Peyer's patch (tissue), 4 donors: ENCODE results near the gene DDX4. TPM values are rescaled to one million over a fixed set of nuclear protein-coding genes. Genes with fewer than 3 reads are reported as not detected.
"Not testable (repeated sequence)": the region's sequence is repeated elsewhere in the genome, so short reads cannot be mapped to it uniquely, and the experiment has no call there.

Source experiments
- DNase-seq, 3 donors: peaks; one replicate each; pipeline ENCODE4 v3.0.0-alpha.2; 2017 to 2019
- H3K27ac ChIP-seq, 4 donors: fragments of 200-600 bp; sonication (generic); one replicate each; pipeline ENCODE4 v1.5.1; 2016 to 2019
- H3K27me3 ChIP-seq, 2 donors: fragments of 200-600 bp; sonication (generic); one replicate each; pipeline ENCODE4 v1.5.1; 2019
- H3K36me3 ChIP-seq, 3 donors: fragments of 200-600 bp; sonication (generic); one replicate each; pipeline ENCODE4 v1.5.1; 2016 to 2019
- H3K4me1 ChIP-seq, 4 donors: fragments of 200-600 bp; sonication (generic); one replicate each; pipeline ENCODE4 v1.5.1; 2016 to 2019
- H3K4me3 ChIP-seq, 4 donors: fragments of 200-600 bp; sonication (generic); 1 replicate in 3 of 4; 2 replicates in 1 of 4; pipeline ENCODE4 v1.5.1; 2016 to 2019; ENCODE audit warnings: mild to moderate bottlenecking in 1 of 4
- H3K9me3 ChIP-seq, 4 donors: fragments of 200-600 bp; sonication (generic); one replicate each; pipeline ENCODE4 v1.5.1; 2016 to 2019; ENCODE audit warnings: mild to moderate bottlenecking in 1 of 4
- POLR2A ChIP-seq, 2 donors: fragments of 450-650 bp; IDR thresholded peaks; one replicate each; pipeline ENCODE4 v1.5.1; 2017; ENCODE audit warnings: antibody characterized with exemption in 2 of 2, mild to moderate bottlenecking in 2 of 2, moderate library complexity in 2 of 2
- total RNA-seq, 4 donors: library from RNA; depleted of rRNA; stranded (reverse); fragments of >200 nt; gene quantifications; one replicate each; pipeline ENCODE4 v1.1.0, GENCODE V29; 2016
- TF ChIP-seq, protein P1 (sequence below), 6 experiments: fragments of 450-650 bp in 4 of 6; fragments of 200-600 bp in 2 of 6; sonication (generic) in 1 of 6; IDR thresholded peaks; one replicate each; pipeline ENCODE4 v1.5.1; 2017 to 2019; ENCODE audit warnings: antibody characterized with exemption in 6 of 6, mild to moderate bottlenecking in 3 of 6, moderate library complexity in 1 of 6

The DDX4 gene
- not detected for total RNA-seq

GRCh38 chr5:55737793-55738192 lies at the start of gene DDX4:
DDX4 (plus strand) TSS chr5:55738061; CDS start chr5:55738964, 903 bp downstream.
- Histone ChIP-seq H3K27ac (no peak within 1 kb of the TSS), H3K4me3 (no peak within 1 kb of the TSS), H3K27me3 (no peaks in the 10 kb centered on the region), H3K4me1 (no peaks in the 10 kb centered on the region), H3K9me3 (no peaks in the 10 kb centered on the region), H3K36me3 (no peaks in the 10 kb centered on the region)
- no peak for DNase-seq
- TF ChIP-seq, protein P1, sequence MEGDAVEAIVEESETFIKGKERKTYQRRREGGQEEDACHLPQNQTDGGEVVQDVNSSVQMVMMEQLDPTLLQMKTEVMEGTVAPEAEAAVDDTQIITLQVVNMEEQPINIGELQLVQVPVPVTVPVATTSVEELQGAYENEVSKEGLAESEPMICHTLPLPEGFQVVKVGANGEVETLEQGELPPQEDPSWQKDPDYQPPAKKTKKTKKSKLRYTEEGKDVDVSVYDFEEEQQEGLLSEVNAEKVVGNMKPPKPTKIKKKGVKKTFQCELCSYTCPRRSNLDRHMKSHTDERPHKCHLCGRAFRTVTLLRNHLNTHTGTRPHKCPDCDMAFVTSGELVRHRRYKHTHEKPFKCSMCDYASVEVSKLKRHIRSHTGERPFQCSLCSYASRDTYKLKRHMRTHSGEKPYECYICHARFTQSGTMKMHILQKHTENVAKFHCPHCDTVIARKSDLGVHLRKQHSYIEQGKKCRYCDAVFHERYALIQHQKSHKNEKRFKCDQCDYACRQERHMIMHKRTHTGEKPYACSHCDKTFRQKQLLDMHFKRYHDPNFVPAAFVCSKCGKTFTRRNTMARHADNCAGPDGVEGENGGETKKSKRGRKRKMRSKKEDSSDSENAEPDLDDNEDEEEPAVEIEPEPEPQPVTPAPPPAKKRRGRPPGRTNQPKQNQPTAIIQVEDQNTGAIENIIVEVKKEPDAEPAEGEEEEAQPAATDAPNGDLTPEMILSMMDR (IDR thresholded peaks at IDR 0.05): no peak
- no peak for TF ChIP-seq POLR2A (IDR thresholded peaks at IDR 0.05)

DNA sequence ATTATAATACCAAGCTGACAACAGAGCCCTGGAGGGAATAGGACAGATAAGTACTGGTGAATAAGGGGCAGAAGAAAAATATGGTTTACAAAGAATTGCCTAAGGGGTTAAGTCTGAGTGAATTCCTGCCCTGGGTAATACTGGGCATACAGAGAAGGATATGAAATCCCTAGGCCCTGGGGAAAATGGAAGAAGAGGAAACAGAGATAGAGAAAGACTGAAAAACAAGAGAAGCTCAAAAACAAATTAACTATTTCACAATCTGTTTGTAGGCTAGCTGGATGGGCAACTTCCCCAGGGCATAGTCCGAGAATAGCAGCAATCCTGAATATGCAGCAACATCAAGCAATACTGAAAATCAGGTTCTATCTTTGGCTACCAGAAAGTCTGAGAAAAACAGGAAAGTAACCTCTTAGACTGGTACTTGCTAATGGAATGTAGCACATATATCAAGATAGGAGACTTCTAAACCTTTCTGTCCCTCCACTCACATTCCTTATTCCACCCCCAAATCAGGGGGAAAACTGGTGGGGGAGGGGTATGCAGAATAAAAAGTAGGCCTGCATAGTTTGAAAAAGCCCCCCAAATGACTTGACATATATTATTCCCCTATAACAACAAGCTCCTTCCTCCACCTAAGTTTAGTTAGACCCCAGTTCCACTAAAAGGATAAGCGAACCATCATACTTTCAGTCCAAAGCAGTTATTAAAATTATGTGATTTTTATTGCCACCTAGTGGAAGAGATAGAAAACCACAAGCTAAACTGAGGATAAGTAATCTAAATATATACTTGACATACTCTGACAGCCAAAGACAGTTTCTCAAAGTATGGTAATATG lies 46.4 kb upstream of the DDX4 start:
- no peak for TF ChIP-seq POLR2A (IDR thresholded peaks at IDR 0.05)
- TF ChIP-seq, protein P1 (IDR thresholded peaks at IDR 0.05): peak; percentile 41 to 81 (median 74)
- no peak for DNase-seq
- H3K36me3 ChIP-seq: no peaks in the 10 kb centered on the region
- no peaks in the 10 kb centered on the region for H3K27me3 ChIP-seq
- H3K9me3 ChIP-seq: no peaks in the 10 kb centered on the region
- H3K4me3 ChIP-seq: no peak overlapping the region
- peak overlapping the region in 1 of 4 donors; percentile 12 for H3K27ac ChIP-seq
- H3K4me1 ChIP-seq: peaks cover 0 to 13% (median 0%) of the 10 kb centered on the region in 4 donors

- H3K27ac ChIP-seq: no peak overlapping the region
- H3K4me1 ChIP-seq: peaks cover 0 to 13% (median 0%) of the 10 kb centered on the region in 4 donors
- H3K36me3 ChIP-seq: no peaks in the 10 kb centered on the region
- no peaks in the 10 kb centered on the region for H3K27me3 ChIP-seq
- no peak overlapping the region for H3K4me3 ChIP-seq
- no peaks in the 10 kb centered on the region for H3K9me3 ChIP-seq
- no peak for DNase-seq
- TF ChIP-seq, protein P1 (IDR thresholded peaks at IDR 0.05): no peak
- TF ChIP-seq POLR2A (IDR thresholded peaks at IDR 0.05): no peak
Measured at GRCh38 chr5:55692106-55692417, 45.8 kb upstream of the DDX4 start.

DNA sequence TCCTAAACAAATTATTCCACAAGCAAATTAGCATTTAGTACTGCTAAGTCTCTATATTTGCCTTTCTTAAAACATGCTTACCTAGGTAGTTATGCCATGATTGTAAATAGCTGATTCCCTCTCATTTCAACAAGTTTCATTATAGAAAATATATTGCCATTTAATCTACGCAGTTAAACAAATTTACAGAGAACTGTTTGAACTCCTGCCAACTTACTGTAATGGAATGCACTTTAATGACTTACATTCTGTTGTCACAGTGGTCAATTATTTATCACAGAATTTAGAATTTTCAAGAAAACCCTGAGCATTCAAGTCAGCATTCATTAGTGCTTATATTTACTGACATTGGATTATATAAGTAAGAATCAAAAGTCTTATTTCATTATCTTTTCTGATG lies 45.4 kb upstream of the DDX4 start:
- TF ChIP-seq POLR2A (IDR thresholded peaks at IDR 0.05): no peak
- TF ChIP-seq, protein P1 (IDR thresholded peaks at IDR 0.05): no peak
- H3K9me3 ChIP-seq: no peaks in the 10 kb centered on the region
- DNase-seq: no peak
- H3K4me3 ChIP-seq: no peak overlapping the region
- H3K4me1 ChIP-seq: peaks cover 0 to 13% (median 0%) of the 10 kb centered on the region in 4 donors
- H3K27ac ChIP-seq: no peak overlapping the region
- no peaks in the 10 kb centered on the region for H3K36me3 ChIP-seq
- no peaks in the 10 kb centered on the region for H3K27me3 ChIP-seq

DNA sequence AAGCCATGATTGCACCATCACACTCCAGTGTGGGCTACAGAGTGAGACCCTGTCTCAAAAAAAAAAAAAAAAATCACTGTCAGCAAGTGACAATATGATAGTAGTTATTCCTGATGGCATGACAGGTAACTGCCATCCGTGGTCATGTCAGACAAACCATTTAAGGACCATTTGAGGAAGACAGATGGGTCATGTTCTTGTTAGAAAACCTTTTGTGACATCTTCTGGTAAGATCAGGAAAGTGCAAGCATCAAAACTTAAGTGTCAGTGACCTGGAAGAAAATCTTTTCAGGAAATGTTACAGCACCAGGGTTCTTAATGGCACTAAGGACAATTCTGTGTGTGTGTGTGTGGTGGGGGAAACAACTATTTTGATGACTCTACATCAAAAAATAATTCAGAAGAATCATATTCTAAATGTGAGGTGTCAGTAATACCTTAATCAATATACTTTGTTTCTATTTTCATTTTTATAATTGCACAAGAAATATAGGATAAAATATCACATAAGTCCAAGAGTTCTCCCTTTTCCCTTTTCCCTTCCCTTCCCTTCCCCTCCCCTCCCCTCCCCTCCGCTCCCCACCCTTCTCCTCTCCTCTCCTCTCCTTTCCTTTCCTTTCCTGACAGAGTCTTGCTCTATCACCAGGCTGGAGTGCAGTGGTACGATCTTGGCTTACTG lies 43.6 kb upstream of the DDX4 start:
- H3K27ac ChIP-seq: no peak overlapping the region
- DNase-seq: no peak
- TF ChIP-seq, protein P1 (IDR thresholded peaks at IDR 0.05): peak in 5 of 6 experiments; percentile 14 to 70 (median 56)
- no peak for TF ChIP-seq POLR2A (IDR thresholded peaks at IDR 0.05)
- H3K36me3 ChIP-seq: no peaks in the 10 kb centered on the region
- H3K9me3 ChIP-seq: no peaks in the 10 kb centered on the region
- no peaks in the 10 kb centered on the region for H3K27me3 ChIP-seq
- no peak overlapping the region for H3K4me3 ChIP-seq
- H3K4me1 ChIP-seq: peaks cover 0 to 13% (median 0%) of the 10 kb centered on the region in 4 donors

GRCh38 chr5:55696704-55697103 lies 41.2 kb upstream of the DDX4 start:
- H3K36me3 ChIP-seq, H3K9me3 ChIP-seq, H3K4me1 ChIP-seq, H3K4me3 ChIP-seq, DNase-seq, H3K27ac ChIP-seq, H3K27me3 ChIP-seq: not testable (repeated sequence)
